ENCODE data around the gene ARMC12. TPM values are rescaled to one million over a fixed set of nuclear protein-coding genes. Genes with fewer than 3 reads are reported as not detected.

ARMC12 gene
- total RNA-seq, 1 donor from 2014 or later, result 1.9 TPM

DNA sequence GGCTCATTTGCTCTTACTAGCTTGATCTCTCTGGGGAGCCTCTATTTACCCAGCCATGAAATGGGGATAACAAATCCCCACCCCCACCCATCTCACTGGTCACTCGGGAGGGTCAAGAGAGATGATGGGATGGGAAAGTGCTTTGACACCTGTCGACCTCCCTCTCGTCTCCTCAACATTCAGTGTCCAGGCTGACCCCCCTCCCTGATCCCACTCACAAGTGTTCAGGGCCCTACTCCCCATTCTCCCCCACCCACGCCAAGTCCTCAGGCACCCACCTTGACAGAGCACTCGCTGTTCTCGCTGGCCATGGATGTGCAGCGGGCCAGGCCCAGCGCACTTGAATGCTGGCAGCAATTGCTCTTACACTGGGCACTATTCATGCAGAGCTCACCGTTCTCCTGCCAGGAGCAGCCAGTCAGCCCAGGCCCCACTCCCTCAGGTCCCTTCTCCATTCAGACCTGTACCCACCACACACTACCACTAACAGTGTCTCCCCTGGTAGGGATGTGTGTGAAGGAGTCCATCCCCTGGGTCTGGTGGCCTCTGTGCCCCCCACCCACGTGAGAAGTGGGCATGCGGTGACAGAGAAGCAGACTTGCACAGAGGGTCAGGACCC is 58.7 kb downstream of the ARMC12 start:
- H3K4me3 ChIP-seq, result no peak overlapping the region
- H3K27me3 Mint-ChIP-seq (ENCODE audit: insufficient read depth, low read depth), result peaks cover 7% of the 10 kb centered on the region

DNA sequence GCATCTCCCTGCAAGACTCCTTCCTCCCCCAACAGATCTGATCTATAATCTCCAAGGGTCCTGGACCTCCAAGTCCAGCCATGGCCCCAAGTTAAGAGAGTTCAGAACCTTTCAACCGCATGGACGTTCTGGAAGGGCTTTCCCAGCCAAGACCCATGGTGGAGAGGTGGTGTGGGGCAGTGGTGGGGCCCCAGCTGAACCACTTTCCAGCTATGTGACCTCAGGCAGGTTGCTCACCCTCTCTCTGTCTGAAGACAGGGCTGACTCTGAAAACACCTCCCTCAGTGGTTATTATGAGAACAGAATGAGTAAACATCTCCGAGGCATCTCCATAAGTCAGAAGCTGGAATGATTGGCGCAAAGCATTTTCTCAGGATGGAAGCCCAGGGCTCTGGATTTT is 59.4 kb downstream of the ARMC12 start:
- peaks cover 8% of the 10 kb centered on the region for H3K4me1 Mint-ChIP-seq
- H4K20me1 ChIP-seq (ENCODE audit: low read depth), result no peaks in the 10 kb centered on the region
- H3K36me3 Mint-ChIP-seq, result no peaks in the 10 kb centered on the region
- no peak overlapping the region for H3K4me3 ChIP-seq
- no peak overlapping the region for H3K4me2 ChIP-seq
- H3K9ac ChIP-seq, result no peak overlapping the region
- no peaks in the 10 kb centered on the region for H3F3A ChIP-seq (ENCODE audit: low read depth)
- no peak overlapping the region for H3K4me3 Mint-ChIP-seq
- TF ChIP-seq EZH2 (IDR thresholded peaks at IDR 0.05) (no peak), EZH2phosphoT487 (IDR thresholded peaks at IDR 0.05) (no peak)
- TF ChIP-seq, protein P1, sequence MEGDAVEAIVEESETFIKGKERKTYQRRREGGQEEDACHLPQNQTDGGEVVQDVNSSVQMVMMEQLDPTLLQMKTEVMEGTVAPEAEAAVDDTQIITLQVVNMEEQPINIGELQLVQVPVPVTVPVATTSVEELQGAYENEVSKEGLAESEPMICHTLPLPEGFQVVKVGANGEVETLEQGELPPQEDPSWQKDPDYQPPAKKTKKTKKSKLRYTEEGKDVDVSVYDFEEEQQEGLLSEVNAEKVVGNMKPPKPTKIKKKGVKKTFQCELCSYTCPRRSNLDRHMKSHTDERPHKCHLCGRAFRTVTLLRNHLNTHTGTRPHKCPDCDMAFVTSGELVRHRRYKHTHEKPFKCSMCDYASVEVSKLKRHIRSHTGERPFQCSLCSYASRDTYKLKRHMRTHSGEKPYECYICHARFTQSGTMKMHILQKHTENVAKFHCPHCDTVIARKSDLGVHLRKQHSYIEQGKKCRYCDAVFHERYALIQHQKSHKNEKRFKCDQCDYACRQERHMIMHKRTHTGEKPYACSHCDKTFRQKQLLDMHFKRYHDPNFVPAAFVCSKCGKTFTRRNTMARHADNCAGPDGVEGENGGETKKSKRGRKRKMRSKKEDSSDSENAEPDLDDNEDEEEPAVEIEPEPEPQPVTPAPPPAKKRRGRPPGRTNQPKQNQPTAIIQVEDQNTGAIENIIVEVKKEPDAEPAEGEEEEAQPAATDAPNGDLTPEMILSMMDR (IDR thresholded peaks at IDR 0.05), result no peak
- no peaks in the 10 kb centered on the region for H3K79me2 ChIP-seq (ENCODE audit: low read depth)
- no peak overlapping the region for H3K27ac Mint-ChIP-seq
- peaks cover 6% of the 10 kb centered on the region for H3K27me3 Mint-ChIP-seq (ENCODE audit: insufficient read depth, low read depth)
- H3K9me3 Mint-ChIP-seq, result peaks cover 3% of the 10 kb centered on the region
- H3K36me3 ChIP-seq, result no peaks in the 10 kb centered on the region
- no peak overlapping the region for H3K27ac ChIP-seq
- no peak overlapping the region for H2AFZ ChIP-seq (replicated peaks)
- no peak for DNase-seq (ENCODE audit: low spot score)
- H3K27me3 ChIP-seq, result no peaks in the 10 kb centered on the region
- H3K9me3 ChIP-seq (ENCODE audit: low read depth), result no peaks in the 10 kb centered on the region
- no peaks in the 10 kb centered on the region for H3K4me1 ChIP-seq

More for the DNA sequence above, 58.7 kb downstream of the ARMC12 start:
- Mint-ChIP-seq H3K27ac (peak overlapping the region; percentile 62), H3K9me3 (peaks cover 3% of the 10 kb centered on the region), H3K4me1 (peaks cover 8% of the 10 kb centered on the region), H3K4me3 (no peak overlapping the region), H3K36me3 (no peaks in the 10 kb centered on the region)
- no peaks in the 10 kb centered on the region for H3K36me3 ChIP-seq
- no peaks in the 10 kb centered on the region for H3K27me3 ChIP-seq
- H3K9ac ChIP-seq, result no peak overlapping the region
- H3K79me2 ChIP-seq (ENCODE audit: low read depth), result no peaks in the 10 kb centered on the region
- H2AFZ ChIP-seq (replicated peaks), result no peak overlapping the region
- TF ChIP-seq EZH2phosphoT487 (IDR thresholded peaks at IDR 0.05), result no peak
- TF ChIP-seq, protein P1 (IDR thresholded peaks at IDR 0.05), result no peak
- no peaks in the 10 kb centered on the region for H3F3A ChIP-seq (ENCODE audit: low read depth)
- no peak overlapping the region for H3K4me2 ChIP-seq
- H3K9me3 ChIP-seq (ENCODE audit: low read depth), result no peaks in the 10 kb centered on the region
- H3K27ac ChIP-seq, result no peak overlapping the region
- H3K4me1 ChIP-seq, result no peaks in the 10 kb centered on the region
- H4K20me1 ChIP-seq (ENCODE audit: low read depth), result no peaks in the 10 kb centered on the region
- DNase-seq (ENCODE audit: low spot score), result no peak

DNA sequence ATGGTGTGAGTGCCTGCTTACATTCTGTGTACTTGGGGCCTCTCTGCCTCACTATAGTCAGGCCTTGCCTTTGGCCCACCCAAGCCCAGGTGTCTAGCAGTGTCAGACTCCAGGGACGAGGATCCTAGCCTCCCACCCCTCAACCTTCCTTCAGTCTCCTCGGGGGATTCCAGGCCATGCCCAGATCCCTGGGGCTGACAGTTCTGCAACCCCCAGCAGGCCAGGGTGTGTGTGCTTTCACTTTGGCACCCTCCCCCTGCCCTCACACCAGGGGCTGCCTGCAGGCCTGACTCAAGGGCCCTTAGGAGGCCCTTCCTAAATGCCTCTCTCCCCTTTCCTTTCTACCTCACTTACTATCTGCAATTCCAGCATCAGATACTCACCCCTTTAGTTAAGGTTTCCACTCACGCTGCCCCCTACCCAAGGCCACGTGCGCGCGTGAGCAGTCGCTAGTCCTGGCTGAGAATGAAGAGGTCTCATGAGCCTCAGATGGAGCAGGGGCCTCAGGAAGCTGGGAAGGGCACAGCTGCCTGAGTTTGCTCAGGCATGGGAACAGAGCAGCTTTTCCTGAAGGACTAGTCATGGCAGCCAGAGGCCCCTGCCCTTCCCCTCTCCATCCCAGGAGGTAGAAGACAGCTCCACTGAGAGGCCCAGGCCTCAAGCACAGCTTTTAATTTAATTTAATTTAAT is 61.1 kb downstream of the ARMC12 start:
- Mint-ChIP-seq H3K4me1 (peaks cover 8% of the 10 kb centered on the region), H3K27ac (no peak overlapping the region), H3K36me3 (no peaks in the 10 kb centered on the region), H3K9me3 (peaks cover 3% of the 10 kb centered on the region), H3K4me3 (no peak overlapping the region), H3K27me3 (ENCODE audit: insufficient read depth, low read depth) (peaks cover 6% of the 10 kb centered on the region)
- Histone ChIP-seq H3K4me3 (no peak overlapping the region), H4K20me1 (ENCODE audit: low read depth) (no peaks in the 10 kb centered on the region), H3K4me2 (no peak overlapping the region), H3F3A (ENCODE audit: low read depth) (no peaks in the 10 kb centered on the region), H3K9me3 (ENCODE audit: low read depth) (no peaks in the 10 kb centered on the region), H2AFZ (replicated peaks) (no peak overlapping the region), H3K36me3 (no peaks in the 10 kb centered on the region), H3K4me1 (no peaks in the 10 kb centered on the region), H3K79me2 (ENCODE audit: low read depth) (no peaks in the 10 kb centered on the region), H3K27me3 (no peaks in the 10 kb centered on the region), H3K9ac (peak overlapping the region; percentile 27), H3K27ac (no peak overlapping the region)
- TF ChIP-seq, protein P1 (IDR thresholded peaks at IDR 0.05), result no peak
- TF ChIP-seq EZH2phosphoT487 (IDR thresholded peaks at IDR 0.05) (no peak), EZH2 (IDR thresholded peaks at IDR 0.05) (no peak)
- DNase-seq (ENCODE audit: low spot score), result no peak

Other genes with a start within 250 kb of the ARMC12 start
- 9.7 and 23.5 TPM in 2 replicates for gene TEAD3, start 240.0 kb upstream of the ARMC12 start, total RNA-seq (ENCODE audit: low replicate concordance)
- gene TULP1, start 224.1 kb upstream of the ARMC12 start, total RNA-seq (ENCODE audit: low replicate concordance), result 0.46 TPM in 1 of 2 replicates, not detected in the other
- gene FKBP5, start 48.1 kb upstream of the ARMC12 start, total RNA-seq (ENCODE audit: low replicate concordance), result 19.8 and 20.9 TPM in 2 replicates
- 1.4 TPM in 1 of 2 replicates, not detected in the other for gene CLPSL2, start 39.6 kb downstream of the ARMC12 start, total RNA-seq (ENCODE audit: low replicate concordance)
- not detected in 2 replicates for gene CLPSL1, start 44.0 kb downstream of the ARMC12 start, total RNA-seq (ENCODE audit: low replicate concordance)
- not detected in 2 replicates for gene CLPS, start 60.3 kb downstream of the ARMC12 start, total RNA-seq (ENCODE audit: low replicate concordance)
- not detected in 2 replicates for gene LHFPL5, start 68.3 kb downstream of the ARMC12 start, total RNA-seq (ENCODE audit: low replicate concordance)
- gene SRPK1, start 184.1 kb downstream of the ARMC12 start, total RNA-seq (ENCODE audit: low replicate concordance), result 105 and 181 TPM in 2 replicates

Measured in neural progenitor cell (in vitro differentiated cells).